ENCODE measurements around the gene SCG5. TPM values are rescaled to one million over a fixed set of nuclear protein-coding genes. Genes with fewer than 3 reads are reported as not detected.

Gene SCG5
- total RNA-seq, 1 donor from 2014 or later, result 18.4 TPM

- H3K4me3 ChIP-seq (ENCODE audit: low read depth, low read length), result no peak overlapping the region
- no peak for DNase-seq (ENCODE audit: low read depth)
- TF ChIP-seq, protein P1, sequence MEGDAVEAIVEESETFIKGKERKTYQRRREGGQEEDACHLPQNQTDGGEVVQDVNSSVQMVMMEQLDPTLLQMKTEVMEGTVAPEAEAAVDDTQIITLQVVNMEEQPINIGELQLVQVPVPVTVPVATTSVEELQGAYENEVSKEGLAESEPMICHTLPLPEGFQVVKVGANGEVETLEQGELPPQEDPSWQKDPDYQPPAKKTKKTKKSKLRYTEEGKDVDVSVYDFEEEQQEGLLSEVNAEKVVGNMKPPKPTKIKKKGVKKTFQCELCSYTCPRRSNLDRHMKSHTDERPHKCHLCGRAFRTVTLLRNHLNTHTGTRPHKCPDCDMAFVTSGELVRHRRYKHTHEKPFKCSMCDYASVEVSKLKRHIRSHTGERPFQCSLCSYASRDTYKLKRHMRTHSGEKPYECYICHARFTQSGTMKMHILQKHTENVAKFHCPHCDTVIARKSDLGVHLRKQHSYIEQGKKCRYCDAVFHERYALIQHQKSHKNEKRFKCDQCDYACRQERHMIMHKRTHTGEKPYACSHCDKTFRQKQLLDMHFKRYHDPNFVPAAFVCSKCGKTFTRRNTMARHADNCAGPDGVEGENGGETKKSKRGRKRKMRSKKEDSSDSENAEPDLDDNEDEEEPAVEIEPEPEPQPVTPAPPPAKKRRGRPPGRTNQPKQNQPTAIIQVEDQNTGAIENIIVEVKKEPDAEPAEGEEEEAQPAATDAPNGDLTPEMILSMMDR (conservative IDR thresholded peaks at IDR 0.05; ENCODE audit: low read depth, low read length), result no peak
Observed at GRCh38 chr15:32671339-32672325, 30.1 kb downstream of the SCG5 start.

DNA sequence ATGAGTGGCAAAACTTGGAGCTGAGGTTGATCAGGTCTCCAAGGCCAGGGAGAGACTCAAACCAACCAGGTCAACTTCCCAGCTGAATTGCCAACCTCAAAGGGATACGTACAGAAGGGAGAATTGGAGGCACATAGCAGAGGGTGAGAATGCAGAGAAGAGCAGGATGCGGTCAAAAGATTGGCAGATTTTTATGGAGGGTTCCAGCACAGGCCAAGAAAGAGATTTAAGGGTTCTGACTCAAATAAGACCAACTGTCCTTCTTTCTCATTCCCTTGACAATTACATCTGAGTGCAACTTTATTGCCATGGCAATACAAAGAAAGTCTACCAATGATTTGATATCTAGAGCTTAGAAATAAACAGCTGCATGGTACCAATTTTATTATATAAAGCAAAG is 33.2 kb downstream of the SCG5 start:
- TF ChIP-seq, protein P1 (conservative IDR thresholded peaks at IDR 0.05; ENCODE audit: low read depth, low read length), result no peak
- no peak overlapping the region for H3K4me3 ChIP-seq (ENCODE audit: low read depth, low read length)
- no peak for DNase-seq (ENCODE audit: low read depth)

- TF ChIP-seq, protein P1 (conservative IDR thresholded peaks at IDR 0.05; ENCODE audit: low read depth, low read length), result no peak
- no peak overlapping the region for H3K4me3 ChIP-seq (ENCODE audit: low read depth, low read length)
- DNase-seq (ENCODE audit: low read depth), result no peak
Observed at GRCh38 chr15:32675466-32675865, 34.0 kb downstream of the SCG5 start.

- no peak overlapping the region for H3K4me3 ChIP-seq (ENCODE audit: low read depth, low read length)
- DNase-seq (ENCODE audit: low read depth), result no peak
- TF ChIP-seq, protein P1 (conservative IDR thresholded peaks at IDR 0.05; ENCODE audit: low read depth, low read length), result no peak
Observed at GRCh38 chr15:32676169-32676568, 34.7 kb downstream of the SCG5 start.

- TF ChIP-seq, protein P1 (conservative IDR thresholded peaks at IDR 0.05; ENCODE audit: low read depth, low read length), result no peak
- H3K4me3 ChIP-seq (ENCODE audit: low read depth, low read length), result no peak overlapping the region
- DNase-seq (ENCODE audit: low read depth), result no peak
Observed at GRCh38 chr15:32677238-32677750, 35.8 kb downstream of the SCG5 start.

DNA sequence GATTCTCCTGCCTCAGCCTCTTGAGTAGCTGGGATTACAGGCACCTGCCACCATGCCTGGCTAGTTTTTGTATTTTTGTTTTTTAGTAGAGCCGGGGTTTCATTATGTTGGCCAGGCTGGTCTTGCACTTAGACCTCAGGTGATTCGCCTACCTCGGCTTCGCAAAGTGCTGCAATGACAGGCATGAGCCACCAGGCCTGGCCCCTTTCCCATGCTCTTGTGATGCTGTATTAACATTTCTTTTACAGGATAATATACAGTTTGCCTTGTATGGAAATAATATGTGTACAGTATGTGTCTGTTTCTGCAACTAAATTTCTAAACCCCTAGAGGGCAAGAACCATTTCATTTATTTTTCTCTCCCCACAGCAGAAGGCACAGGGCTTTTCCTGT is 37.8 kb downstream of the SCG5 start:
- no peak for DNase-seq (ENCODE audit: low read depth)
- H3K4me3 ChIP-seq (ENCODE audit: low read depth, low read length), result no peak overlapping the region
- TF ChIP-seq, protein P1 (conservative IDR thresholded peaks at IDR 0.05; ENCODE audit: low read depth, low read length), result peak; percentile 7

All from epithelial cell of proximal tubule (primary cell).